Uterus (tissue), 2 donors: ENCODE data around the gene GPR141.

Experiments used
- CTCF ChIP-seq, 4 experiments: fragments of 200-600 bp in 2 of 4; fragments of 450-650 bp in 2 of 4; sonication (generic) in 2 of 4; IDR thresholded peaks; one replicate each; pipeline ENCODE4 v1.5.1; 2016 to 2019; ENCODE audit warnings: antibody characterized with exemption in 4 of 4, mild to moderate bottlenecking in 2 of 4, moderate library complexity in 1 of 4
- POLR2A ChIP-seq, 2 donors: fragments of 450-650 bp; IDR thresholded peaks; one replicate each; pipeline ENCODE4 v1.6.1; 2016; ENCODE audit warnings: antibody characterized with exemption in 2 of 2, mild to moderate bottlenecking in 1 of 2, moderate library complexity in 1 of 2

GRCh38 chr7:37642028-37642540 is 41.5 kb upstream of the GPR141 start:
- TF ChIP-seq CTCF (IDR thresholded peaks at IDR 0.05) (no peak), POLR2A (IDR thresholded peaks at IDR 0.05) (no peak)
